ENCODE measurements around the gene ITPR2. TPM values are rescaled to one million over a fixed set of nuclear protein-coding genes. Genes with fewer than 3 reads are reported as not detected.

Gene ITPR2
- polyA plus RNA-seq, 1 of the 3 experiments (the other 2 are of a cell fraction), result 2.3 TPM

- TF ChIP-seq PBX3 (IDR thresholded peaks at IDR 0.05) (no peak), MXI1 (IDR thresholded peaks at IDR 0.05; ENCODE audit: low read depth, low read length) (no peak), USF1 (IDR thresholded peaks at IDR 0.05; ENCODE audit: borderline replicate concordance, low read depth) (no peak)
Measured at GRCh38 chr12:26845057-26845666, 12.2 kb upstream of the ITPR2 start (continued).

GRCh38 chr12:26843311-26843710, 10.3 kb upstream of the ITPR2 start:
- DNase-seq, result no peak
- Histone ChIP-seq H3K27ac (ENCODE audit: low read depth in 2 of 2, low read length in 1 of 2) (no peak overlapping the region; a peak in 1 of 4 replicates), H2AFZ (ENCODE audit: low read depth) (no peak overlapping the region), H3K79me2 (ENCODE audit: insufficient read depth) (no peaks in the 10 kb centered on the region), H3K4me3 (ENCODE audit: low read depth in 2 of 2, low read length in 1 of 2) (no peak overlapping the region), H3K9me2 (no peaks in the 10 kb centered on the region), H3K9ac (no peak overlapping the region), H3K4me1 (ENCODE audit: control insufficient read depth in 1 of 2, insufficient read depth in 2 of 2, low read depth in 1 of 2, low read length in 1 of 2) (peaks cover 0 to 7% of the 10 kb centered on the region in 2 experiments; a peak in 2 of 4 replicates), H3F3A (replicated peaks; ENCODE audit: insufficient read depth) (no peaks in the 10 kb centered on the region), H3K27me3 (ENCODE audit: insufficient read depth) (no peaks in the 10 kb centered on the region), H3K4me2 (no peak overlapping the region), H3K36me3 (replicated peaks in 1 of 2; ENCODE audit: control insufficient read depth in 1 of 2, insufficient read depth in 2 of 2, low read length in 1 of 2) (no peaks in the 10 kb centered on the region), H4K20me1 (ENCODE audit: insufficient read depth) (no peaks in the 10 kb centered on the region), H3K9me3 (no peaks in the 10 kb centered on the region)
- no peak for TF ChIP-seq TAF1 (IDR thresholded peaks at IDR 0.05; ENCODE audit: borderline replicate concordance, low read depth, low read length)
- no peak for TF ChIP-seq CHD2 (IDR thresholded peaks at IDR 0.05; ENCODE audit: low read length, partially characterized antibody)
- TF ChIP-seq RXRA (IDR thresholded peaks at IDR 0.05; ENCODE audit: borderline replicate concordance, low read depth), result no peak
- TF ChIP-seq SIN3A (IDR thresholded peaks at IDR 0.05; ENCODE audit: borderline replicate concordance, low read depth, low read length), result no peak
- no peak for TF ChIP-seq ZBTB33 (IDR thresholded peaks at IDR 0.05; ENCODE audit: borderline replicate concordance, low read depth)
- no peak for TF ChIP-seq EZH2phosphoT487 (IDR thresholded peaks at IDR 0.05; ENCODE audit: borderline replicate concordance, low read depth)
- TF ChIP-seq RCOR1 (IDR thresholded peaks at IDR 0.05; ENCODE audit: low read length), result no peak
- no peak for TF ChIP-seq MXI1 (IDR thresholded peaks at IDR 0.05; ENCODE audit: low read depth, low read length)
- TF ChIP-seq USF2 (IDR thresholded peaks at IDR 0.05; ENCODE audit: borderline replicate concordance, low read depth, low read length), result no peak
- no peak for TF ChIP-seq TEAD4 (IDR thresholded peaks at IDR 0.05; ENCODE audit: borderline replicate concordance, insufficient read depth)
- TF ChIP-seq PBX3 (IDR thresholded peaks at IDR 0.05), result no peak
- TF ChIP-seq FOSL2 (IDR thresholded peaks at IDR 0.05; ENCODE audit: borderline replicate concordance, low read depth), result no peak
- TF ChIP-seq ELF1 (IDR thresholded peaks at IDR 0.05), result no peak
- TF ChIP-seq RAD21 (IDR thresholded peaks at IDR 0.05; ENCODE audit: low read length), result no peak
- no peak for TF ChIP-seq TCF12 (IDR thresholded peaks at IDR 0.05)
- no peak for TF ChIP-seq NFIC (IDR thresholded peaks at IDR 0.05; ENCODE audit: borderline replicate concordance)
- no peak for TF ChIP-seq GABPA (IDR thresholded peaks at IDR 0.05; ENCODE audit: low read depth)
- no peak for TF ChIP-seq MEF2A (IDR thresholded peaks at IDR 0.05; ENCODE audit: borderline replicate concordance, low read depth)
- TF ChIP-seq EP300 (IDR thresholded peaks at IDR 0.05; ENCODE audit: borderline replicate concordance in 1 of 2, low read depth in 1 of 2, low read length in 1 of 2), result no peak
- POLR2A ChIA-PET, result no interaction called here
- 93% methylated on average over 2 of the region's 2 CpGs for WGBS (ENCODE audit: low lambda C conversion rate)
- CTCF ChIA-PET, result interaction anchor here (0.7 to 3.5 kb wide), 4 partner anchors 10 to 42 kb away, joined by 3 to 23 read pairs (median 10); partner anchors contain the start of gene ITPR2
